ENCODE results near the gene EMC9. TPM values are rescaled to one million over a fixed set of nuclear protein-coding genes. Genes with fewer than 3 reads are reported as not detected.

The EMC9 gene
- polyA plus RNA-seq, 1 of the 3 experiments (the other 2 are of a cell fraction): 19.3 TPM

DNA sequence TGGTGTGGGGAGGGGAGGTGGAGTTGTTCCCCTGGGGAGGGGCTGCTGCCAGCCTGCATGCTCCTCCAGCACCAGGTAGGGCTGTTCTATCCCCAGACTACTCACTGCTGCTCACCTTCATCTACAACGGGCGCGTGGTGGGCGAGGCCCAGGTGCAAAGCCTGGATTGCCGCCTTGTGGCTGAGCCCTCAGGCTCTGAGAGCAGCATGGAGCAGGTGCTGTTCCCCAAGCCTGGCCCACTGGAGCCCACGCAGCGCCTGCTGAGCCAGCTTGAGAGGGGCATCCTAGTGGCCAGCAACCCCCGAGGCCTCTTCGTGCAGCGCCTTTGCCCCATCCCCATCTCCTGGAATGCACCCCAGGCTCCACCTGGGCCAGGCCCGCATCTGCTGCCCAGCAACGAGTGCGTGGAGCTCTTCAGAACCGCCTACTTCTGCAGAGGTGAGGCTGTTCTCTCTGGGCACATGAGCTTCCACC, 23.2 kb upstream of the EMC9 start:
- Histone ChIP-seq H3K4me1 (ENCODE audit: control insufficient read depth in 1 of 2, insufficient read depth in 2 of 2, low read depth in 1 of 2, low read length in 1 of 2) (peaks cover 4 to 22% of the 10 kb centered on the region in 2 experiments; a peak in 1 of 4 replicates), H3K4me2 (no peak overlapping the region), H3K4me3 (ENCODE audit: low read depth in 2 of 2, low read length in 1 of 2) (no peak overlapping the region), H3F3A (replicated peaks; ENCODE audit: insufficient read depth) (peaks cover 15% of the 10 kb centered on the region), H3K79me2 (ENCODE audit: insufficient read depth) (peaks cover 23% of the 10 kb centered on the region), H4K20me1 (ENCODE audit: insufficient read depth) (peaks cover 4% of the 10 kb centered on the region; the same call in 1 of the 2 replicates), H3K9me2 (no peaks in the 10 kb centered on the region), H3K9me3 (no peaks in the 10 kb centered on the region), H3K36me3 (replicated peaks in 1 of 2; ENCODE audit: control insufficient read depth in 1 of 2, insufficient read depth in 2 of 2, low read length in 1 of 2) (peaks cover 16 to 48% of the 10 kb centered on the region in 2 experiments), H3K9ac (no peak overlapping the region), H3K27me3 (ENCODE audit: insufficient read depth) (no peaks in the 10 kb centered on the region), H2AFZ (ENCODE audit: low read depth) (no peak overlapping the region), H3K27ac (ENCODE audit: low read depth in 2 of 2, low read length in 1 of 2) (no peak overlapping the region)
- 92% methylated on average over 9 of the region's 14 CpGs for WGBS (ENCODE audit: low lambda C conversion rate)
- TF ChIP-seq, protein P1, sequence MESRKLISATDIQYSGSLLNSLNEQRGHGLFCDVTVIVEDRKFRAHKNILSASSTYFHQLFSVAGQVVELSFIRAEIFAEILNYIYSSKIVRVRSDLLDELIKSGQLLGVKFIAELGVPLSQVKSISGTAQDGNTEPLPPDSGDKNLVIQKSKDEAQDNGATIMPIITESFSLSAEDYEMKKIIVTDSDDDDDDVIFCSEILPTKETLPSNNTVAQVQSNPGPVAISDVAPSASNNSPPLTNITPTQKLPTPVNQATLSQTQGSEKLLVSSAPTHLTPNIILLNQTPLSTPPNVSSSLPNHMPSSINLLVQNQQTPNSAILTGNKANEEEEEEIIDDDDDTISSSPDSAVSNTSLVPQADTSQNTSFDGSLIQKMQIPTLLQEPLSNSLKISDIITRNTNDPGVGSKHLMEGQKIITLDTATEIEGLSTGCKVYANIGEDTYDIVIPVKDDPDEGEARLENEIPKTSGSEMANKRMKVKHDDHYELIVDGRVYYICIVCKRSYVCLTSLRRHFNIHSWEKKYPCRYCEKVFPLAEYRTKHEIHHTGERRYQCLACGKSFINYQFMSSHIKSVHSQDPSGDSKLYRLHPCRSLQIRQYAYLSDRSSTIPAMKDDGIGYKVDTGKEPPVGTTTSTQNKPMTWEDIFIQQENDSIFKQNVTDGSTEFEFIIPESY (IDR thresholded peaks at IDR 0.05; ENCODE audit: borderline replicate concordance, low read depth): no peak
- DNase-seq: no peak
- POLR2A ChIA-PET: interaction anchor here (0.9 kb wide), 1 partner anchor 16 kb away, joined by 4 read pairs; no protein-coding TSS in a partner anchor
- CTCF ChIA-PET: interaction anchor here (0.9 kb wide), 1 partner anchor 14 kb away, joined by 3 read pairs; no protein-coding TSS in a partner anchor

GRCh38 chr14:24162093-24162492, 20.7 kb upstream of the EMC9 start:
- H3K27ac ChIP-seq (ENCODE audit: low read depth in 2 of 2, low read length in 1 of 2): peak overlapping the region in 1 of 2 experiments; percentile 96; a peak in 2 of 4 replicates
- H3K9me3 ChIP-seq: no peaks in the 10 kb centered on the region
- peaks cover 4 to 22% of the 10 kb centered on the region in 2 experiments; a peak in 1 of 4 replicates for H3K4me1 ChIP-seq (ENCODE audit: control insufficient read depth in 1 of 2, insufficient read depth in 2 of 2, low read depth in 1 of 2, low read length in 1 of 2)
- DNase-seq: no peak
- H3K27me3 ChIP-seq (ENCODE audit: insufficient read depth): no peaks in the 10 kb centered on the region
- WGBS (ENCODE audit: low lambda C conversion rate): 83% methylated on average over 8 of the region's 8 CpGs
- ChIA-PET POLR2A (interaction anchor here (0.9 to 5.2 kb wide), 9 partner anchors 9 to 110 kb away, joined by 3 to 50 read pairs (median 5); partner anchors contain the start of genes CARMIL3, DCAF11, NRL and PSME1), CTCF (interaction anchor here (1.2 to 3.5 kb wide), 15 partner anchors 8 to 858 kb away, joined by 3 to 38 read pairs (median 16); partner anchors contain the start of genes DCAF11, NRL, PSME1 and PSME2)
- H4K20me1 ChIP-seq (ENCODE audit: insufficient read depth): peaks cover 4% of the 10 kb centered on the region; the same call in 1 of the 2 replicates
- peaks cover 17% of the 10 kb centered on the region for H3F3A ChIP-seq (replicated peaks; ENCODE audit: insufficient read depth)
- H3K79me2 ChIP-seq (ENCODE audit: insufficient read depth): peaks cover 23% of the 10 kb centered on the region
- no peaks in the 10 kb centered on the region for H3K9me2 ChIP-seq
- H2AFZ ChIP-seq (ENCODE audit: low read depth): no peak overlapping the region
- TF ChIP-seq EP300 (IDR thresholded peaks at IDR 0.05; ENCODE audit: borderline replicate concordance in 1 of 2, low read depth in 1 of 2, low read length in 1 of 2): no peak
- TF ChIP-seq TEAD4 (IDR thresholded peaks at IDR 0.05; ENCODE audit: borderline replicate concordance, insufficient read depth): no peak
- peak overlapping the region; percentile 97 for H3K4me2 ChIP-seq
- peak overlapping the region; percentile 79 for H3K9ac ChIP-seq
- H3K4me3 ChIP-seq (ENCODE audit: low read depth in 2 of 2, low read length in 1 of 2): peak overlapping the region; percentile 75 to 77
- H3K36me3 ChIP-seq (replicated peaks in 1 of 2; ENCODE audit: control insufficient read depth in 1 of 2, insufficient read depth in 2 of 2, low read length in 1 of 2): peaks cover 26 to 59% of the 10 kb centered on the region in 2 experiments
